Keratinocyte (primary cell): ENCODE measurements around the gene KLHL29. TPM values are rescaled to one million over a fixed set of nuclear protein-coding genes. Genes with fewer than 3 reads are reported as not detected.

ENCODE experiments used
- DNase-seq: peaks from one replicate; pipeline ENCODE4 v3.0.0-alpha.2; 2011; ENCODE audit warnings: low read depth, missing footprints, low spot score
- FAIRE-seq: peaks from 2 replicates; lab custom pipeline; 2011; peaks lifted over from hg19 to GRCh38; lab: Jason Lieb, UNC
- H2AFZ ChIP-seq: 2 replicates; pipeline ENCODE4 v1.6.0; 2012; ENCODE audit warnings: low read length, control low read depth, inconsistent platforms; ENCODE audit not compliant: control insufficient read depth
- H3K27ac ChIP-seq: 2 replicates; pipeline ENCODE4 v1.5.1; 2011; ENCODE audit warnings: low read length; ENCODE audit not compliant: control insufficient read depth, insufficient read depth
- H3K27me3 ChIP-seq: 3 replicates; pipeline ENCODE4 v1.6.0; 2011; ENCODE audit warnings: low read length; ENCODE audit not compliant: control insufficient read depth, insufficient read depth; ENCODE audit errors: extremely low read depth
- H3K36me3 ChIP-seq, 2 experiments: 2 replicates in 1 of 2; 3 replicates in 1 of 2; pipeline ENCODE4 v1.5.1; 2011; ENCODE audit warnings: low read length in 2 of 2, mild to moderate bottlenecking in 1 of 2; ENCODE audit not compliant: control insufficient read depth in 2 of 2, insufficient read depth in 2 of 2; ENCODE audit errors: extremely low read depth in 1 of 2
- H3K4me1 ChIP-seq: 3 replicates; pipeline ENCODE4 v1.5.1; 2011; ENCODE audit warnings: low read length; ENCODE audit not compliant: control insufficient read depth, insufficient read depth; ENCODE audit errors: extremely low read depth
- H3K4me2 ChIP-seq: 3 replicates; pipeline ENCODE4 v1.6.0; 2011; ENCODE audit warnings: low read depth, low read length; ENCODE audit not compliant: control insufficient read depth, insufficient read depth; ENCODE audit errors: extremely low read depth
- H3K4me3 ChIP-seq, 3 experiments: fragments of 200-600 bp in 1 of 3; sonication (generic) in 1 of 3; 2 replicates in 2 of 3; 3 replicates in 1 of 3; pipeline ENCODE4 v1.5.1; 2011 to 2016; ENCODE audit warnings: low read length in 3 of 3, mild to moderate bottlenecking in 3 of 3, control low read depth in 2 of 3, inconsistent platforms in 1 of 3, low read depth in 1 of 3, mixed read lengths in 1 of 3, mixed run types in 1 of 3, moderate library complexity in 1 of 3; ENCODE audit not compliant: control insufficient read depth in 2 of 3, insufficient read depth in 2 of 3; ENCODE audit errors: extremely low read depth in 1 of 3
- H3K79me2 ChIP-seq: 2 replicates; pipeline ENCODE4 v1.6.0; 2012; ENCODE audit warnings: low read length; ENCODE audit not compliant: control insufficient read depth, insufficient read depth
- H3K9ac ChIP-seq: 3 replicates; pipeline ENCODE4 v1.6.0; 2011; ENCODE audit warnings: low read length; ENCODE audit not compliant: control insufficient read depth, insufficient read depth; ENCODE audit errors: extremely low read depth
- H3K9me1 ChIP-seq: 3 replicates; pipeline ENCODE4 v1.6.0; 2011; ENCODE audit warnings: low read length; ENCODE audit not compliant: control insufficient read depth, insufficient read depth; ENCODE audit errors: extremely low read depth
- H3K9me3 ChIP-seq: 2 replicates; pipeline ENCODE4 v1.5.1; 2012; ENCODE audit warnings: low read depth, low read length; ENCODE audit not compliant: control insufficient read depth
- H4K20me1 ChIP-seq: 3 replicates; pipeline ENCODE4 v1.6.0; 2011; ENCODE audit warnings: low read length; ENCODE audit not compliant: control insufficient read depth, insufficient read depth; ENCODE audit errors: extremely low read depth
- CTCF ChIP-seq, 3 experiments: IDR thresholded peaks in 1 of 3; conservative IDR thresholded peaks in 1 of 3; optimal IDR thresholded peaks in 1 of 3; 2 replicates in 2 of 3; 3 replicates in 1 of 3; pipeline versions ENCODE3 to v1.5.1; 2011; ENCODE audit warnings: low read length in 3 of 3, mild to moderate bottlenecking in 3 of 3, moderate library complexity in 2 of 3, control low read depth in 1 of 3, inconsistent platforms in 1 of 3; ENCODE audit not compliant: insufficient read depth in 2 of 3; ENCODE audit errors: extremely low read depth in 1 of 3
- EZH2 ChIP-seq: IDR thresholded peaks from one replicate; pipeline ENCODE4 v1.6.1; 2012; ENCODE audit warnings: inconsistent platforms, mild to moderate bottlenecking, low read length, moderate library complexity
- dilution Hi-C: fragments of 300-500 bp; cut with MboI; formaldehyde crosslinking; loops from one replicate; pipeline ENCODE4 v1.7.0; 2020; ENCODE audit warnings: low sequenced_read_pairs; ENCODE audit not compliant: extremely low pct_ligation_motif_present
- polyA plus RNA-seq, 5 experiments: library from polyadenylated mRNA; depleted of rRNA in 3 of 5; stranded (reverse) in 3 of 5; stranded (forward) in 1 of 5; unstranded in 1 of 5; fragments of >200 nt; gene quantifications; 1 replicate in 1 of 5; 2 replicates in 3 of 5; 3 replicates in 1 of 5; pipeline versions ENCODE4 v1.2.1 to v1.2.3, GENCODE V29; 2011 to 2012; ENCODE audit warnings: missing spikeins in 2 of 5, low read depth in 1 of 5, low replicate concordance in 1 of 5

KLHL29 gene
- polyA plus RNA-seq, 1 donor (not counting 4 experiments of a cell fraction or from before 2014, with no cell fraction given): 4.7 TPM

GRCh38 chr2:23595021-23595420 is 210.0 kb downstream of the KLHL29 start:
- dilution Hi-C loops: no loop called here
- no peaks in the 10 kb centered on the region for H3K27me3 ChIP-seq
- H4K20me1 ChIP-seq: peaks cover 3% of the 10 kb centered on the region
- H3K9ac ChIP-seq: no peak overlapping the region
- H3K36me3 ChIP-seq: no peaks in the 10 kb centered on the region
- H3K4me1 ChIP-seq: no peaks in the 10 kb centered on the region
- H3K4me3 ChIP-seq: no peak overlapping the region
- TF ChIP-seq CTCF (optimal IDR thresholded peaks at IDR 0.05 in 1 of 3, IDR thresholded peaks at IDR 0.05 in 1 of 3, conservative IDR thresholded peaks at IDR 0.05 in 1 of 3; ENCODE audit: extremely low read depth in 1 of 3, insufficient read depth in 2 of 3, low read length in 3 of 3) (no peak), EZH2 (no peak)
- no peaks in the 10 kb centered on the region for H3K79me2 ChIP-seq
- no peak overlapping the region for H2AFZ ChIP-seq
- FAIRE-seq (no peak), DNase-seq (no peak)
- no peak overlapping the region for H3K27ac ChIP-seq
- H3K4me2 ChIP-seq: no peak overlapping the region
- H3K9me1 ChIP-seq: no peaks in the 10 kb centered on the region
- no peaks in the 10 kb centered on the region for H3K9me3 ChIP-seq

- no peak overlapping the region for H3K27ac ChIP-seq
- no peak for FAIRE-seq
- H3K4me2 ChIP-seq: no peak overlapping the region
- no peak overlapping the region for H2AFZ ChIP-seq
- no peaks in the 10 kb centered on the region for H3K36me3 ChIP-seq
- H3K79me2 ChIP-seq: no peaks in the 10 kb centered on the region
- H3K27me3 ChIP-seq: no peaks in the 10 kb centered on the region
- no peak overlapping the region for H3K9ac ChIP-seq
- no peaks in the 10 kb centered on the region for H3K4me1 ChIP-seq
- H3K9me3 ChIP-seq: no peaks in the 10 kb centered on the region
- no peak overlapping the region for H3K4me3 ChIP-seq
- no peak for DNase-seq
- TF ChIP-seq CTCF (optimal IDR thresholded peaks at IDR 0.05 in 1 of 3, IDR thresholded peaks at IDR 0.05 in 1 of 3, conservative IDR thresholded peaks at IDR 0.05 in 1 of 3; ENCODE audit: extremely low read depth in 1 of 3, insufficient read depth in 2 of 3, low read length in 3 of 3): no peak
- TF ChIP-seq EZH2: no peak
- peaks cover 3% of the 10 kb centered on the region for H4K20me1 ChIP-seq
- H3K9me1 ChIP-seq: no peaks in the 10 kb centered on the region
- dilution Hi-C loops: no loop called here
Measured at GRCh38 chr2:23595601-23596251, 210.7 kb downstream of the KLHL29 start.
